SK-N-SH (cell line): Measurements from ENCODE around the gene TSPAN16. TPM values are rescaled to one million over a fixed set of nuclear protein-coding genes. Genes with fewer than 3 reads are reported as not detected.

Experiments
- CTCF ChIA-PET: fragments of 300-600, 350-600 bp; formaldehyde crosslinking; extraction: SDS; loops from one replicate; lab custom pipeline; 2021; lab: Yijun Ruan, JAX
- POLR2A ChIA-PET: fragments of 350-600 bp; sonication (Branson Sonifier 250); formaldehyde crosslinking; extraction: SDS; loops from one replicate; lab custom pipeline; 2020; ENCODE audit warnings: antibody characterized with exemption, inconsistent platforms; lab: Yijun Ruan, JAX
- DNase-seq: peaks from one replicate; pipeline ENCODE4 v3.0.0; 2012
- H2AFZ ChIP-seq: fragments of 200-600 bp; sonication (generic); 2 replicates; pipeline ENCODE4 v1.8.1; 2016; ENCODE audit warnings: antibody characterized with exemption, mild to moderate bottlenecking, low read depth
- H3F3A ChIP-seq: fragments of 200-600 bp; sonication (generic); replicated peaks from 2 replicates; pipeline ENCODE3; 2016; ENCODE audit warnings: antibody characterized with exemption, mild to moderate bottlenecking; ENCODE audit not compliant: insufficient read depth
- H3K27ac ChIP-seq, 2 experiments: fragments of 200-500 bp in 1 of 2; fragments of 200-600 bp in 1 of 2; sonication (Bioruptor generic) in 1 of 2; sonication (generic), shearing (Covaris generic) in 1 of 2; 2 replicates each; pipeline versions ENCODE4 v1.5.1 to v1.6.1; 2014 to 2016; ENCODE audit warnings: low read depth in 2 of 2, inconsistent platforms in 1 of 2, low read length in 1 of 2, mild to moderate bottlenecking in 1 of 2, mixed read lengths in 1 of 2
- H3K27me3 ChIP-seq: fragments of 200-600 bp; sonication (generic), shearing (Covaris generic); 2 replicates; pipeline ENCODE4 v1.6.1; 2016; ENCODE audit warnings: mixed run types; ENCODE audit not compliant: insufficient read depth
- H3K36me3 ChIP-seq, 2 experiments: fragments of 200-500 bp in 1 of 2; fragments of 200-600 bp in 1 of 2; sonication (Bioruptor generic) in 1 of 2; sonication (generic) in 1 of 2; replicated peaks in 1 of 2; 2 replicates each; pipeline versions ENCODE3 to v1.5.1; 2014 to 2016; ENCODE audit warnings: low read length in 1 of 2, mild to moderate bottlenecking in 1 of 2; ENCODE audit not compliant: insufficient read depth in 2 of 2, control insufficient read depth in 1 of 2
- H3K4me1 ChIP-seq, 2 experiments: fragments of 200-500 bp in 1 of 2; fragments of 200-600 bp in 1 of 2; sonication (Bioruptor generic) in 1 of 2; sonication (generic), shearing (Covaris generic) in 1 of 2; 2 replicates each; pipeline versions ENCODE4 v1.5.1 to v1.6.1; 2014 to 2016; ENCODE audit warnings: low read depth in 1 of 2, low read length in 1 of 2, mixed run types in 1 of 2; ENCODE audit not compliant: insufficient read depth in 2 of 2, control insufficient read depth in 1 of 2
- H3K4me2 ChIP-seq: fragments of 200-600 bp; sonication (generic), shearing (Covaris generic); 2 replicates; pipeline ENCODE4 v1.6.1; 2017; ENCODE audit warnings: mixed run types
- H3K4me3 ChIP-seq, 2 experiments: fragments of 200-500 bp in 1 of 2; fragments of 200-600 bp in 1 of 2; sonication (Bioruptor generic) in 1 of 2; sonication (generic), shearing (Covaris generic) in 1 of 2; 2 replicates each; pipeline versions ENCODE4 v1.5.1 to v1.8.1; 2014 to 2016; ENCODE audit warnings: low read depth in 2 of 2, inconsistent platforms in 1 of 2, low read length in 1 of 2, mild to moderate bottlenecking in 1 of 2, mixed read lengths in 1 of 2, moderate library complexity in 1 of 2
- H3K79me2 ChIP-seq: fragments of 200-600 bp; sonication (generic); 2 replicates; pipeline ENCODE4 v1.8.1; 2017; ENCODE audit warnings: mild to moderate bottlenecking; ENCODE audit not compliant: insufficient read depth
- H3K9ac ChIP-seq: fragments of 200-600 bp; sonication (generic); 2 replicates; pipeline ENCODE4 v1.6.1; 2017; ENCODE audit warnings: mixed run types
- H3K9me2 ChIP-seq: fragments of 200-600 bp; sonication (generic); 2 replicates; pipeline ENCODE4 v1.6.1; 2017; ENCODE audit warnings: mixed run types
- H3K9me3 ChIP-seq: fragments of 200-600 bp; sonication (generic); 2 replicates; pipeline ENCODE4 v1.6.1; 2017; ENCODE audit warnings: mixed run types, mild to moderate bottlenecking, moderate library complexity
- H4K20me1 ChIP-seq: fragments of 200-600 bp; sonication (generic); 2 replicates; pipeline ENCODE4 v1.6.1; 2017; ENCODE audit warnings: mild to moderate bottlenecking, mixed run types; ENCODE audit not compliant: insufficient read depth
- CTCF ChIP-seq: fragments of 200-600 bp; sonication (generic); IDR thresholded peaks from 2 replicates; pipeline ENCODE4 v1.6.1; 2017; ENCODE audit warnings: antibody characterized with exemption, mild to moderate bottlenecking, moderate library complexity
- EP300 ChIP-seq, 2 experiments: IDR thresholded peaks; 2 replicates each; pipeline versions ENCODE4 v1.4.0 to v1.6.1; 2012; ENCODE audit warnings: borderline replicate concordance in 1 of 2, low read depth in 1 of 2, low read length in 1 of 2
- EZH2phosphoT487 ChIP-seq: fragments of 200-600 bp; sonication (generic); IDR thresholded peaks from 2 replicates; pipeline ENCODE4 v1.6.1; 2017; ENCODE audit warnings: low read depth, mixed run types, mild to moderate bottlenecking, antibody characterized with exemption, moderate library complexity, borderline replicate concordance
- IRF3 ChIP-seq: fragments of 150-350 bp; IDR thresholded peaks from 2 replicates; pipeline ENCODE4 v1.6.1; 2016; ENCODE audit warnings: mild to moderate bottlenecking, low read depth, low read length
- MEF2A ChIP-seq: IDR thresholded peaks from 2 replicates; pipeline ENCODE4 v1.4.0; 2012; ENCODE audit warnings: low read depth, borderline replicate concordance
- NRF1 ChIP-seq: IDR thresholded peaks from 2 replicates; pipeline ENCODE4 v1.6.1; 2012; ENCODE audit warnings: low read depth, mild to moderate bottlenecking, low read length
- PBX3 ChIP-seq: IDR thresholded peaks from 2 replicates; pipeline ENCODE4; 2012
- RCOR1 ChIP-seq: fragments of 150-350 bp; IDR thresholded peaks from 2 replicates; pipeline ENCODE4 v1.6.1; 2017; ENCODE audit warnings: antibody characterized with exemption, low read length
- TEAD4 ChIP-seq: IDR thresholded peaks from 2 replicates; pipeline ENCODE4 v1.4.0; 2012; ENCODE audit warnings: mild to moderate bottlenecking, borderline replicate concordance; ENCODE audit not compliant: insufficient read depth
- USF1 ChIP-seq: IDR thresholded peaks from 2 replicates; pipeline ENCODE4 v1.4.0; 2012; ENCODE audit warnings: low read depth, borderline replicate concordance
- ZBTB33 ChIP-seq: IDR thresholded peaks from 2 replicates; pipeline ENCODE4 v1.4.0; 2012; ENCODE audit warnings: low read depth, borderline replicate concordance
- WGBS: methylation state at CpG from one replicate; pipeline ENCODE4 v1.1.6; 2017; ENCODE audit warnings: low lambda C conversion rate; 5-methylcytosine and 5-hydroxymethylcytosine counted together
- polyA plus RNA-seq, 3 experiments: library from polyadenylated mRNA; depleted of rRNA; stranded (reverse); fragments of >200 nt; gene quantifications; 2 replicates each; pipeline ENCODE4 v1.2.3, GENCODE V29; 2012

TSPAN16 gene
- polyA plus RNA-seq, 1 of the 3 experiments (the other 2 are of a cell fraction): not detected

GRCh38 chr19:11247391-11247790 is 48.6 kb upstream of the TSPAN16 start:
- Histone ChIP-seq H3K79me2 (no peaks in the 10 kb centered on the region), H3K9ac (no peak overlapping the region), H3K9me2 (no peaks in the 10 kb centered on the region), H4K20me1 (no peaks in the 10 kb centered on the region; the same call in 1 of the 2 replicates), H3F3A (peaks cover 11% of the 10 kb centered on the region), H3K27me3 (no peaks in the 10 kb centered on the region), H2AFZ (no peak overlapping the region), H3K4me3 (no peak overlapping the region), H3K4me1 (peaks cover 0 to 4% of the 10 kb centered on the region in 2 experiments; a peak in 1 of 4 replicates), H3K4me2 (no peak overlapping the region), H3K36me3 (peaks cover 9 to 24% of the 10 kb centered on the region in 2 experiments), H3K9me3 (no peaks in the 10 kb centered on the region), H3K27ac (no peak overlapping the region)
- WGBS: 92% methylated on average over 5 of the region's 10 CpGs
- DNase-seq: no peak
- POLR2A ChIA-PET: no interaction called here
- CTCF ChIA-PET: interaction anchor here (1.4 to 1.5 kb wide), 2 partner anchors 14 to 43 kb away, joined by 3 read pairs; no protein-coding TSS in a partner anchor
- TF ChIP-seq USF1: no peak
- TF ChIP-seq EP300 (IDR thresholded peaks at IDR 0.05; ENCODE audit: borderline replicate concordance in 1 of 2, low read depth in 1 of 2, low read length in 1 of 2): no peak
- TF ChIP-seq ZBTB33: no peak
- no peak for TF ChIP-seq TEAD4
- no peak for TF ChIP-seq MEF2A
- no peak for TF ChIP-seq PBX3
- TF ChIP-seq EZH2phosphoT487: no peak
- TF ChIP-seq NRF1: no peak

- no peaks in the 10 kb centered on the region for H3K9me2 ChIP-seq
- CTCF ChIA-PET: interaction anchor here (1.4 to 1.5 kb wide), 2 partner anchors 14 to 44 kb away, joined by 3 read pairs; no protein-coding TSS in a partner anchor
- 88% methylated on average over 7 of the region's 14 CpGs for WGBS
- peaks cover 11% of the 10 kb centered on the region for H3F3A ChIP-seq
- no peak overlapping the region for H3K27ac ChIP-seq
- no peaks in the 10 kb centered on the region; the same call in 1 of the 2 replicates for H4K20me1 ChIP-seq
- POLR2A ChIA-PET: no interaction called here
- no peaks in the 10 kb centered on the region for H3K9me3 ChIP-seq
- H2AFZ ChIP-seq: no peak overlapping the region
- peaks cover 9 to 23% of the 10 kb centered on the region in 2 experiments for H3K36me3 ChIP-seq
- no peak overlapping the region for H3K9ac ChIP-seq
- no peak overlapping the region for H3K4me3 ChIP-seq
- H3K4me1 ChIP-seq: peaks cover 0 to 4% of the 10 kb centered on the region in 2 experiments; a peak in 1 of 4 replicates
- H3K79me2 ChIP-seq: no peaks in the 10 kb centered on the region
- no peak overlapping the region for H3K4me2 ChIP-seq
- H3K27me3 ChIP-seq: no peaks in the 10 kb centered on the region
- DNase-seq: no peak
- TF ChIP-seq RCOR1: no peak
- TF ChIP-seq CTCF: no peak
- TF ChIP-seq IRF3: no peak
Observed at GRCh38 chr19:11247934-11248333, 48.0 kb upstream of the TSPAN16 start.
